HS-5 (cell line): ENCODE results near the gene RPTOR.

ENCODE experiments used
- DNase-seq: peaks from one replicate; pipeline ENCODE4 v3.0.0-alpha.2; 2012; ENCODE audit warnings: low read depth

The RPTOR gene

DNA sequence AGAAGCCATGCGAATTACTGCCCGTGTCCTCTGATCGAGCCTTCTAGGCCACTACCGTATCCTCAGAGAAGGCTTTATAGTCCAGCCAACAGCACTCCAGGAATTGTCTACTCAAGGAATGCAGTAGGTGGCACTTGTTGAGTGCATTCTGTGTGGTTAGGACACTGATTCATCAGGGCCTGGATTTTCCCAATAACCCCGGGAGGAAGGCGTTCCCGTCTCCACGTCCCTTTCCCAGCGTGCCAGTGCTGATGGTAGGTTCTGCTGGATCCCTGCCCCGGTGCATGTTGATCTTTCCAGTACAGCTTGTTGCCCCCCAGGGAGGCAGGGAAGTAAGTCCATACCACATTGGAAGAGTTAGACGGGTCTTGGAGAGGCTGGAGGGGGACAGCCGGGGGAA, 122.2 kb downstream of the RPTOR start:
- no peak for DNase-seq

DNA sequence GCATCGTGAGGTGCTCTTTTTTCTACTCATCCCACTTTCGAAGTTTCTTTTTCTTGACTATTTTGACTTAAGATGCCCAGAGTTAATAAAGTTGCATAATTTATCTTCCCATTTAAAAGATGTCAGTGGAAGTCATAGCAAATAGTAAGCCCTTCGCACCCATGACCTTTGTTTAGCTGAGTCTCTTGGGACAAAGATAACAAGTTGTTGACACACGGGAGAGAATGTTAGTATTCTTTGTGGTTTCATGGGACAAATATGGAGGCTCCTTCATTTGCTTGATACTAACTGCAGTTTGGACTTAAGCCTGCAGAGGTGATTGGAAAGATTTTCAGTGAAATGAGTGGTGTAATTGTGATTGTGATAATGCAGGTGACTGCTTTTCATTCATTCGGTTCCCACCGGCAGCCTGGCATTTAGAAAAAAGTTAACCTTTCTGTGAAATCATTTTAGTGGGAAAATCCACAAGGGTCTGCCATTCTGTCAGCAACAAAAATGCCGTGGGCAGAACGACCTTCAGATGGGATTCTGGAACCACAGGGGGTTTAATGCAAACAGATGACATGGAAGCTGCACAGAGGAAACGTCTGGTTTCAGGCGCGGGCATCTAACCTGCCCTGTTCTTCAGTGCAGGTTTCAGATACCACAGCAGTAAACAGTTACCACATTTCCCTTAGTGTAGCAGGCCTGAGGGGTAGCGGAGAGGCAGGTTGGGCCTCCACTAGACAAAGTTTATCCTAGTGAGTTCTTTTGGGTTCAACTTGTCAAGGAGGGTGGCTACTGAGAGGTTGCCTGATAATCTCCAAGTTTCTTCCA, 123.0 kb downstream of the RPTOR start:
- DNase-seq, result no peak

- DNase-seq, result no peak
Measured at GRCh38 chr17:80668375-80669148, 123.9 kb downstream of the RPTOR start.

GRCh38 chr17:80671039-80671824, 126.6 kb downstream of the RPTOR start:
- no peak for DNase-seq

DNA sequence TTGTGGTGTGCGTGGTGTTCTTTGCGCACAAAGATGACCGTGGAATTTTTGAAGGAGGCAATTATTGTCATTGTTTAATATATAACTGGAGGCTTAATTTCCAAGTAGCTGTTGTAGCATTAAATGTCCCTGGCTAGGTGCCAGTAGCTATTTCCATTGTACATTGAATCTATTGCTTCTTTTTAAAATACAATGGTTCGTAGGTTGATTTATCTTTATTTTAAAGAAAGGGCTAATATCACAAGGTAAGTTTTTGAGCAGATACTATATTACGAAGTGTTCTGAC, 127.1 kb downstream of the RPTOR start:
- no peak for DNase-seq

GRCh38 chr17:80673152-80673920, 128.7 kb downstream of the RPTOR start:
- DNase-seq, result no peak

DNA sequence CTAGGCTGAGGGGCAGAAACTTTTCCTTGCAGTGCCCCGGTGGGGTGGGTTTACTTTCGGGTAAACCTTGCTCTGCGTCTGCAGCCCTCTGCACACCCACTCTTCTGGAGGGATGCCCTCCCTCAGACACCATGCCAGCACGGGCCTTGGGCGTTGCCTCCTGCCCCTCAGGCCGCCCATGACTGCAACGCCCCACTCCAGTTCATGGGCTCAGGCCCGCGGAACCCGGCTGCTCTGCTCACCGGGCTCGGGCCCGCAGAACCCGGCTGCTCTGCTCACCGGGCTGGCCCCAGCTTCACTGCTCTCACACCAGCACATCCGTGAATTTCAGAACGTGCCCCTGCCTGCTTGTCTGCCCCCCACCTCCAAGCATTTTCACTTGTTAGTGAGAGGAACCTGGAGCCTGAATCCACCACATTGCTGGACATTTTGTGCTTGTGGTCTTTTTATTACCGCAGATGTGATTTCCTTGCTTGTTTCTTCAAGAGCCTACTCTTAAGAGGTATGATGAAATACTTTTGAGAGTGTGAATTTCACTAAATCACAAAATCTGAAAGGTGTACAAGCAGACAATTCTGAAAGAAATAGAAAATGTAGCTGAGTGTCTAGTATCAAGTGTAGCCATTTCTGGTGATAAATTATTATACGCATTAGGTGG, 130.9 kb downstream of the RPTOR start:
- no peak for DNase-seq

DNA sequence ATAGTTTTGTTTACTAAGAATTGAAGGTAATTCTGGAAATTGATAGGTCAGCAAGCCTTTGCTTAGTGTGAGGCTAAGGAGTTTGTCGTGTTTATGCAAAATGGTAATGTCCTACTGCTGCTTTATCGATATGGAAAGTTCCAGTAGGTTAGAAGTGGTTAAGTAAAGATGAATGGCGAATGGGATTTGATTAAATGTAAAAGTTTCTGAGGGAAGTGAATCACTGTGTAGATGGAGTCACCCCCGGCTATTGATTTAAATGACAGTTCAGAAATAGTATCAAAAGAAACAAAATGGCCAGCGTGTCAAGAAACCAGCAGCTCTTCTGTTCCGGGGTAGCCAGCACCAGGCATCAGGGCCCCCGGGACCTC, 131.4 kb downstream of the RPTOR start:
- no peak for DNase-seq

GRCh38 chr17:80676564-80676963, 131.9 kb downstream of the RPTOR start:
- DNase-seq, result no peak

GRCh38 chr17:80677214-80677756, 132.6 kb downstream of the RPTOR start:
- DNase-seq, result no peak

GRCh38 chr17:80679816-80680215, 135.2 kb downstream of the RPTOR start:
- no peak for DNase-seq

GRCh38 chr17:80681215-80681614, 136.6 kb downstream of the RPTOR start:
- DNase-seq, result no peak

DNA sequence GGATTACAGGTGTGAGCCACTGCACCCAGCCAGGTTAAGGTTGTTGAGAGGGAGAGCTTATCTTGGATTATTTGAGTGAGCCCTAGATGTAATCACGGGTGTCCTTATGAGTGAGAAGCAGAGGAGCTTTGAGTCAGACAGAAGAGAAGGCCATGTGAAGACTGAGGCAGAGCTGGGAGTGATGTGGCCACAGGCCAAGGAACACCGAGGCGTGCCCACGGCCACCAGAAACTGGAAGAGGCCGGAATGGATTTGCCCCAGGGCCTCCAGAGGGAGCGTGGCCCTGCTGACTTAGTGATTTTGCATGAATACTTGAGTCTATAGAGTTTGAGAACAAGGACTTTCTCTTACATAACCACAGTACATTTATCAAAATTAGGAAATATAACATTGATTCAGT, 137.7 kb downstream of the RPTOR start:
- no peak for DNase-seq

DNA sequence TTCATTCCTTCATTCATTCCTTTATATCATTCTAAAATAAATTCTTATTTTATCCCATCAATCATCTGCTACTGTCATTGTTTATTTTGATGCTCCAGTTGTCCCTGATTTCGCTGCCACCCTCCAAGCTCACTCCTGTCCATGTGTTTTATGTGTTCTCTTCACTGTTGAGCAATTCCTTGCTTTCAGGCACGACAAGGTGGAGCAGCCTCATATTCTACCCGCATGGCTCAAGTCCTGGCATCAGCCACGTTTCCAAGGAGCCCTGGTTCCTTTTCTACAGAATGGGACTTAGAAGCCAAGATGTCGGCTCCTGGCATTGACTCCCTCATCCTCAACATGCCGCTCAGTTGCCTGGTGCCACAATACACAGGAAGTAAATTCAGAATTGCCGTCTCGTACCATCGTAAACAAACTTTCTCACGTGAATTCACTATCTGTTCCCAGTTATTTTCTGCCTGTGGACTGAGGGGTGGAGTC, 139.0 kb downstream of the RPTOR start:
- no peak for DNase-seq

- no peak for DNase-seq
Measured at GRCh38 chr17:80687839-80688238, 143.2 kb downstream of the RPTOR start.

DNA sequence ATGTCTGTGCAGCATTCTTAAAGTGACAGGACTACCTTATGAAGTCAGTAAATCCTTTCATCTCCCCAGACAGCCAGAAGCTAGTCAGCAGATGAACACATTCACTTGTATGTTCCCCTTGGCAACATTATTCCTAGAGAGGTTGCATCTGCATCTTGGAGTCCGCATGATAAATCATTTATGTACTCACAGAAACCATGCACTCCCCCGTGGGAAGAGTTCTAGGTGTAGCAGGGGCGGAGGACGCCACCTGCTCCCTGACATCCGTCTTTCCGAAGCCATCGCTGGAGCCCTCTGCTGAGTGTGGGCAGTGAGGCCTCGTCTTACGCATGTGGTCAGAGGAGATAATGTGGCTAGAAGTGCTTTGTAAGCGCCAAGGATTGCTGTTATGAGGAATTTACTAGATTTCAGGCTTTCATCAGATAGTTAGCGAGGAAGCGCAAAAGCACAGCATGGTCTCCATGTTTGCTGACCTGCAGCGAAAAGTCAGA, 144.5 kb downstream of the RPTOR start:
- no peak for DNase-seq

DNA sequence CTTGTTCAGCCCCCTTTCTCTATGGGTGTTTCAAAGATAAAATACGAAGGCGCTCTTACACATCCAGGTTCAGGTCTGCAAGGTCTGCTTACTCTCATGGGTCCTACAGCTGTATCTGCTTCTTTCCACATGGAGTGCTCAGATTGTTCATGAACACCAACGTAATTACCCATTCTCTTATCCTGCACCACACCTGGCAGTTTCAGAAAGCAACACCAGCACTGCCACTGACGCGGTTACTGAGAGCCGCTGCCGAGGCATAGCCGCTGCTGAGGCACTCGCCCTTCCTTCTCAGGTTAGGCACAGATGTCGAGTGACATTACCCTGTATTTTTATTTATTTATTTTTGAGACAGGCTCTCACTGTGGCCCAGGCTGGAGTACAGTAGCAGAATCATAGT, 147.1 kb downstream of the RPTOR start:
- no peak for DNase-seq

- no peak for DNase-seq
Measured at GRCh38 chr17:80692931-80693467, 148.4 kb downstream of the RPTOR start.

- no peak for DNase-seq
Measured at GRCh38 chr17:80693511-80693910, 148.9 kb downstream of the RPTOR start.

DNA sequence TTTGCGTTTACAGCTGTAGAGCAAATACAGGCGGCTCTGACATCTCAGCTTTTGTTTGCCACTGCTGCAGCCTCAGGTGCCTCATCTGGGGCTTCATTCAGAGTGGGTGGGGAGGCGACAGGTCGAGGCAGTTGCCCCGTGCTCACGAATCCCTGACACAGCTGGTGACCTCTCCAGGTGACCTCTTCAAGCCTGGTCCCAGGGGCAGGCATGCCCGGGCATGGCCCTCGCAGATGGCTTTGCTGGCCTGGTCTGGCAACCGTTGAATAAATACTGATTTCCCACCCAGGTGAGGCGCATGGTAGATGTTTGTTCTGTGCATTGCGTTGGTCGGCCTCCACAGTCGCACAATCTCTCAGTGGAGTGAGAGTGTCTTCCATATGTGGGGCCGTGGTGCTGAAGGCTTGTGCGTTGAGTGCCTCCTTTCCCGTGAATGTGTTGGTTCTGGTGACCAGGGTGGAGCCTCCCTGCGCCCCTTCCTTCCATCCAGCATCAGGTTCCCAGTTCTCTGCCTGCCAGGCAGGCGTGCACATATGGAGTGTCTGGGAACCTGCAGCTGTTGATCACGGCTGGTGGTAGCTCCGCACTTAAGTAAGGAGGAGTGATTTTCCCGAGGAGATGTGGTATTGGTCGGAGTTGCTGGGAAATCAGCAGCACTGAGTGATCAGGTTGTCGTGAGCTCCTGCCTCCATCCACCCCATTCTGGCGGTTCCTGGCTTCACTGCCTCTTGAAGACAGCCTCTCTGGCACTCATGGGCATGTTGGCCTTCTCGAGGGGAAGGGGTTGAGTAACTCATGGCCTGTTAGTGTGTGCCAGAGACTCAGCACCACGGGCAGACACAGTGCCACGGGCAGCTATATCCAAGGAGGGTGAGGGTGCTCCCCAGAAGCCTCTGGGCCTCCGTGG, 149.7 kb downstream of the RPTOR start:
- DNase-seq, result no peak
